ENCODE results near the gene CCDC170. TPM values are rescaled to one million over a fixed set of nuclear protein-coding genes. Genes with fewer than 3 reads are reported as not detected.
A peak's percentile ranks its signal among the peaks of the same experiment; 100 is the strongest.

CCDC170 gene
- total RNA-seq, 3 donors from 2014 or later (not counting 1 experiment from before 2014, with no cell fraction given) = 0.20 to 0.96 (median 0.25) TPM

DNA sequence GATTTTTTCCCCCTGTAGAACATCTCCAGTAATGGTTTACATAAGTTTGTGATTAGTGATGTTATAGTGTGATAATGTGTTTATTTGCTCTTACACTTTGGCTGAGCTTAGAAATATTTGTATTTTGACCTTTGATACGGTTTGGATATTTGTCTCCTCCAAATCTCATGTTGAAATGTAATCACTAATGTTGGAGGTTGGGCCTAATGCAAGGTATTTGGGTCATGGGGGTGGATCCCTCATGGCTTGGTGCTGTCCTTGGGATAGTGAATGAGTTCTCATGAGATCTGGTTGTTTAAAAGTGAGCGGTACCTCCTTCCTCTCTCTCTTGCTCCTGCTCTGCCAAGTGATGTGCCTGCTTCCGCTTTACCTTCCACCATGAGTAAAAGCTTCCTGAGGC is 147.2 kb downstream of the CCDC170 start:
- no peak overlapping the region for H3K27ac Mint-ChIP-seq
- intact Hi-C loops (cut with micrococcal nuclease) = no loop called here
- no peak overlapping the region for H3K4me3 Mint-ChIP-seq
- H3K4me1 Mint-ChIP-seq = no peaks in the 10 kb centered on the region
- no peak for TF ChIP-seq CTCF (IDR thresholded peaks at IDR 0.05)
- Histone ChIP-seq H3K9me3 (ENCODE audit: control insufficient read depth, insufficient read depth, low read length) (no peaks in the 10 kb centered on the region), H3K27me3 (ENCODE audit: control insufficient read depth, insufficient read depth, low read length) (no peaks in the 10 kb centered on the region), H3K36me3 (ENCODE audit: control insufficient read depth, insufficient read depth, low read length) (no peaks in the 10 kb centered on the region), H3K27ac (ENCODE audit: low read length) (no peak overlapping the region), H3K4me1 (ENCODE audit: control insufficient read depth, insufficient read depth, low read length) (no peaks in the 10 kb centered on the region), H3K4me3 (ENCODE audit: low read length) (no peak overlapping the region)
- DNase-seq = no peak
- H3K9me3 Mint-ChIP-seq = peaks cover 5 to 9% of the 10 kb centered on the region in 2 donors
- H3K36me3 Mint-ChIP-seq = no peaks in the 10 kb centered on the region
- 90% methylated on average over 3 of the region's 3 CpGs for WGBS (ENCODE audit: insufficient coverage)
- ATAC-seq = no peak
- peaks cover 0 to under 1% of the 10 kb centered on the region in 2 donors for H3K27me3 Mint-ChIP-seq (ENCODE audit: low read depth in 2 of 2)

GRCh38 chr6:151647976-151648639 is 154.3 kb downstream of the CCDC170 start:
- H3K4me1 ChIP-seq (ENCODE audit: control insufficient read depth, insufficient read depth, low read length) = no peaks in the 10 kb centered on the region
- 87% methylated on average over 12 of the region's 12 CpGs for WGBS (ENCODE audit: insufficient coverage)

DNA sequence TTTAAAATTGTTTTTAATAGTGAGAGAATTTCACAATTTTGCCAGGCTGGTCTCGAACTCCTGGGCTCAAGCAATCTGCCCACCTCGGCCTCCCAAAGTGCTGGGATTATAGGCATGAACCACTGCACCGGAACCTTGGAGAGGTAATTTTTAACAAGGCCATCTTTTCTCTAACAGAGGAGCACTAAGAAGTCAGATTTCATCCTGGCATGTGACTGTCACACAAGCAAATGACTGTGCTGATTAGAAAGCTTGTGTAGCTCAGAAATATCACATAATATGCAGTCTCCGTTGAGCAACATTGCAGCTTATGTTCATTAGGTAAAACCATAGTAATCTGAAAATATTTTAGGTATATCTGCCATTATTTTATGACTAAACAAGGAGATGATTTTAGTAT is 156.0 kb downstream of the CCDC170 start:
- peaks cover 7% of the 10 kb centered on the region for H3K36me3 Mint-ChIP-seq

More at GRCh38 chr6:151647976-151648639, 154.3 kb downstream of the CCDC170 start:
- no peaks in the 10 kb centered on the region for H3K4me1 Mint-ChIP-seq
- H3K36me3 ChIP-seq (ENCODE audit: control insufficient read depth, insufficient read depth, low read length) = no peaks in the 10 kb centered on the region
- DNase-seq (peak in 1 of 2 donors; percentile 5), ATAC-seq (no peak)
- TF ChIP-seq CTCF (IDR thresholded peaks at IDR 0.05) = no peak
- H3K27ac Mint-ChIP-seq = no peak overlapping the region
- no peaks in the 10 kb centered on the region for H3K27me3 ChIP-seq (ENCODE audit: control insufficient read depth, insufficient read depth, low read length)
- intact Hi-C loops (cut with micrococcal nuclease) = no loop called here
- H3K36me3 Mint-ChIP-seq = no peaks in the 10 kb centered on the region
- no peak overlapping the region for H3K4me3 Mint-ChIP-seq
- no peak overlapping the region for H3K4me3 ChIP-seq (ENCODE audit: low read length)
- no peaks in the 10 kb centered on the region for H3K9me3 ChIP-seq (ENCODE audit: control insufficient read depth, insufficient read depth, low read length)
- peaks cover 5 to 11% of the 10 kb centered on the region in 2 donors for H3K9me3 Mint-ChIP-seq
- peaks cover 0 to 3% of the 10 kb centered on the region in 2 donors for H3K27me3 Mint-ChIP-seq (ENCODE audit: low read depth in 2 of 2)
- H3K27ac ChIP-seq (ENCODE audit: low read length) = no peak overlapping the region

More for the DNA sequence above, 156.0 kb downstream of the CCDC170 start:
- DNase-seq (no peak), ATAC-seq (no peak)
- no peak overlapping the region for H3K4me3 Mint-ChIP-seq
- WGBS (ENCODE audit: insufficient coverage) = 83% methylated on average over 3 of the region's 4 CpGs
- Histone ChIP-seq H3K27ac (ENCODE audit: low read length) (no peak overlapping the region), H3K4me1 (ENCODE audit: control insufficient read depth, insufficient read depth, low read length) (no peaks in the 10 kb centered on the region), H3K9me3 (ENCODE audit: control insufficient read depth, insufficient read depth, low read length) (peaks cover 3% of the 10 kb centered on the region), H3K4me3 (ENCODE audit: low read length) (no peak overlapping the region), H3K27me3 (ENCODE audit: control insufficient read depth, insufficient read depth, low read length) (no peaks in the 10 kb centered on the region), H3K36me3 (ENCODE audit: control insufficient read depth, insufficient read depth, low read length) (no peaks in the 10 kb centered on the region)
- peaks cover 3 to 4% of the 10 kb centered on the region in 2 donors for H3K27me3 Mint-ChIP-seq (ENCODE audit: low read depth in 2 of 2)
- no peaks in the 10 kb centered on the region for H3K4me1 Mint-ChIP-seq
- H3K27ac Mint-ChIP-seq = no peak overlapping the region
- peaks cover 9 to 11% of the 10 kb centered on the region in 2 donors for H3K9me3 Mint-ChIP-seq
- intact Hi-C loops (cut with micrococcal nuclease) = no loop called here
- TF ChIP-seq CTCF (IDR thresholded peaks at IDR 0.05) = no peak
